Calu3 (cell line): ENCODE results near the gene FAM180A. TPM values are rescaled to one million over a fixed set of nuclear protein-coding genes. Genes with fewer than 3 reads are reported as not detected.

ENCODE experiments used
- BruUV-seq: library from RNA; stranded (reverse); fragments of 400-500 nt; replicated peaks from 2 replicates; lab custom pipeline; 2021; lab: Mats Ljungman, UMichigan
- CTCF ChIA-PET: fragments of 300-600 bp; sonication (Branson Sonifier 250); formaldehyde crosslinking; loops from one replicate; lab custom pipeline; 2022; ENCODE audit warnings: antibody characterized with exemption; lab: Charles Lee
- DNase-seq: peaks from one replicate; pipeline ENCODE4 v3.0.0; 2022
- H3K27ac Mint-ChIP-seq: one replicate; pipeline ENCODE4 v1.8.0; 2022; ENCODE audit warnings: mixed read lengths; ENCODE audit not compliant: unreplicated experiment
- H3K27me3 Mint-ChIP-seq: one replicate; pipeline ENCODE4 v1.8.0; 2022; ENCODE audit warnings: mixed read lengths; ENCODE audit not compliant: unreplicated experiment
- H3K36me3 Mint-ChIP-seq: one replicate; pipeline ENCODE4 v1.8.0; 2022; ENCODE audit warnings: mild to moderate bottlenecking, moderate library complexity, mixed read lengths; ENCODE audit not compliant: insufficient read depth, unreplicated experiment
- H3K4me1 Mint-ChIP-seq: one replicate; pipeline ENCODE4 v1.8.0; 2022; ENCODE audit warnings: mild to moderate bottlenecking, low read depth, mixed read lengths; ENCODE audit not compliant: unreplicated experiment
- H3K4me3 Mint-ChIP-seq: one replicate; pipeline ENCODE4 v1.8.0; 2022; ENCODE audit warnings: mild to moderate bottlenecking, low read depth, moderate library complexity, mixed read lengths; ENCODE audit not compliant: unreplicated experiment
- H3K9me3 Mint-ChIP-seq: one replicate; pipeline ENCODE4 v1.8.0; 2022; ENCODE audit warnings: low read depth, mixed read lengths; ENCODE audit not compliant: unreplicated experiment
- CTCF ChIP-seq: fragments of 200-600 bp; IDR thresholded peaks from one replicate; pipeline ENCODE4 v1.8.0; 2022; ENCODE audit warnings: antibody characterized with exemption; ENCODE audit not compliant: unreplicated experiment
- intact Hi-C: fragments of 100-400 bp; cut with micrococcal nuclease; formaldehyde crosslinking; loops from one replicate; pipeline ENCODE4 v1.10.0; 2022; ENCODE audit not compliant: unreplicated experiment
- total RNA-seq: library from RNA; stranded (reverse); gene quantifications from 2 replicates; pipeline ENCODE4 v1.2.3, GENCODE V29; 2022

Gene FAM180A
- total RNA-seq, 1 experiment from 2014 or later: not detected

GRCh38 chr7:135726911-135727673 is 21.5 kb downstream of the FAM180A start:
- intact Hi-C loops: no loop called here
- Mint-ChIP-seq H3K27me3 (peaks cover 86% of the 10 kb centered on the region), H3K4me1 (no peaks in the 10 kb centered on the region), H3K36me3 (no peaks in the 10 kb centered on the region), H3K4me3 (no peak overlapping the region), H3K9me3 (no peaks in the 10 kb centered on the region), H3K27ac (no peak overlapping the region)
- no peak for DNase-seq
- no TSS peak for BruUV-seq
- CTCF ChIA-PET: no interaction called here
- TF ChIP-seq CTCF: no peak

GRCh38 chr7:135726276-135726788 is 22.3 kb downstream of the FAM180A start:
- intact Hi-C loops: no loop called here
- H3K4me1 Mint-ChIP-seq: no peaks in the 10 kb centered on the region
- DNase-seq: no peak
- H3K9me3 Mint-ChIP-seq: no peaks in the 10 kb centered on the region
- BruUV-seq: no TSS peak
- no peaks in the 10 kb centered on the region for H3K36me3 Mint-ChIP-seq
- CTCF ChIA-PET: no interaction called here
- no peak for TF ChIP-seq CTCF
- H3K4me3 Mint-ChIP-seq: no peak overlapping the region
- peaks cover 87% of the 10 kb centered on the region for H3K27me3 Mint-ChIP-seq
- no peak overlapping the region for H3K27ac Mint-ChIP-seq

GRCh38 chr7:135723411-135723810 is 25.2 kb downstream of the FAM180A start:
- Mint-ChIP-seq H3K9me3 (no peaks in the 10 kb centered on the region), H3K27ac (no peak overlapping the region), H3K4me1 (no peaks in the 10 kb centered on the region), H3K27me3 (peaks cover 90% of the 10 kb centered on the region), H3K4me3 (no peak overlapping the region), H3K36me3 (no peaks in the 10 kb centered on the region)
- no TSS peak for BruUV-seq
- no peak for DNase-seq
- intact Hi-C loops: no loop called here
- CTCF ChIA-PET: no interaction called here
- TF ChIP-seq CTCF: no peak

- H3K4me1 Mint-ChIP-seq: no peaks in the 10 kb centered on the region
Observed at GRCh38 chr7:135721198-135721820, 27.3 kb downstream of the FAM180A start.

More at GRCh38 chr7:135721198-135721820, 27.3 kb downstream of the FAM180A start:
- DNase-seq: no peak
- Mint-ChIP-seq H3K4me3 (no peak overlapping the region), H3K36me3 (no peaks in the 10 kb centered on the region), H3K27ac (no peak overlapping the region), H3K27me3 (peaks cover 75% of the 10 kb centered on the region), H3K9me3 (no peaks in the 10 kb centered on the region)
- intact Hi-C loops: no loop called here
- no peak for TF ChIP-seq CTCF
- no TSS peak for BruUV-seq
- CTCF ChIA-PET: no interaction called here
